Small intestine (tissue), 7 donors: ENCODE measurements around the gene USF1. TPM values are rescaled to one million over a fixed set of nuclear protein-coding genes. Genes with fewer than 3 reads are reported as not detected.

Source experiments
- DNase-seq, 2 donors: peaks; one replicate each; pipeline versions ENCODE4 v3.0.0 to v3.0.0-alpha.2; 2013
- FAIRE-seq: peaks from 2 replicates; lab custom pipeline; 2012; peaks lifted over from hg19 to GRCh38; lab: Jason Lieb, UNC
- H3K27ac ChIP-seq, 3 donors: one replicate each; pipeline ENCODE4 v1.5.1; 2013; ENCODE audit warnings: low read length in 2 of 3, mild to moderate bottlenecking in 2 of 3, control low read depth in 1 of 3, inconsistent platforms in 1 of 3, low read depth in 1 of 3, moderate library complexity in 1 of 3
- H3K27me3 ChIP-seq, 3 donors: one replicate each; pipeline ENCODE4 v1.6.1; 2013; ENCODE audit warnings: low read length in 3 of 3, inconsistent platforms in 1 of 3; ENCODE audit not compliant: control insufficient read depth in 3 of 3, insufficient read depth in 3 of 3
- H3K36me3 ChIP-seq, 3 donors: one replicate each; pipeline ENCODE4 v1.6.1; 2013; ENCODE audit warnings: low read length in 3 of 3, inconsistent platforms in 1 of 3, low read depth in 1 of 3, mild to moderate bottlenecking in 1 of 3, moderate library complexity in 1 of 3; ENCODE audit not compliant: control insufficient read depth in 3 of 3, insufficient read depth in 2 of 3
- H3K4me1 ChIP-seq, 3 donors: one replicate each; pipeline ENCODE4 v1.6.1; 2013; ENCODE audit warnings: low read length in 2 of 3, inconsistent platforms in 1 of 3, low read depth in 1 of 3, mild to moderate bottlenecking in 1 of 3, moderate library complexity in 1 of 3; ENCODE audit not compliant: control insufficient read depth in 3 of 3, insufficient read depth in 2 of 3
- H3K4me3 ChIP-seq, 3 donors: one replicate each; pipeline ENCODE4 v1.5.1; 2013; ENCODE audit warnings: low read length in 3 of 3, control low read depth in 1 of 3, inconsistent platforms in 1 of 3, low read depth in 1 of 3, mild to moderate bottlenecking in 1 of 3, moderate library complexity in 1 of 3
- H3K9me3 ChIP-seq, 2 donors: one replicate each; pipeline ENCODE4 v1.6.1; 2013; ENCODE audit warnings: low read depth in 1 of 2, low read length in 1 of 2; ENCODE audit not compliant: control insufficient read depth in 2 of 2, insufficient read depth in 1 of 2
- WGBS, 3 donors: extraction: QIAGEN DNeasy Blood & Tissue Kit; methylation state at CpG; one replicate each; pipeline ENCODE4 v1.1.7; 2013; 5-methylcytosine and 5-hydroxymethylcytosine counted together
- polyA plus RNA-seq, 4 donors: library from polyadenylated mRNA; stranded (reverse) in 3 of 4; unstranded in 1 of 4; fragments of 200-250 nt in 3 of 4; fragments of 120-200 nt in 1 of 4; gene quantifications; one replicate each; pipeline versions ENCODE4 v1.2.1 to v1.2.3, GENCODE V29; 2013
- donor health status: healthy with polysubstance abuse.
- donor health status: control.
- donor health status: control.
- donor health status: Bipolar disorder and iron deficiency.
- donor health status: healthy.

The USF1 gene
- polyA plus RNA-seq, 4 donors = 48.2 to 123 (median 84.8) TPM

DNA sequence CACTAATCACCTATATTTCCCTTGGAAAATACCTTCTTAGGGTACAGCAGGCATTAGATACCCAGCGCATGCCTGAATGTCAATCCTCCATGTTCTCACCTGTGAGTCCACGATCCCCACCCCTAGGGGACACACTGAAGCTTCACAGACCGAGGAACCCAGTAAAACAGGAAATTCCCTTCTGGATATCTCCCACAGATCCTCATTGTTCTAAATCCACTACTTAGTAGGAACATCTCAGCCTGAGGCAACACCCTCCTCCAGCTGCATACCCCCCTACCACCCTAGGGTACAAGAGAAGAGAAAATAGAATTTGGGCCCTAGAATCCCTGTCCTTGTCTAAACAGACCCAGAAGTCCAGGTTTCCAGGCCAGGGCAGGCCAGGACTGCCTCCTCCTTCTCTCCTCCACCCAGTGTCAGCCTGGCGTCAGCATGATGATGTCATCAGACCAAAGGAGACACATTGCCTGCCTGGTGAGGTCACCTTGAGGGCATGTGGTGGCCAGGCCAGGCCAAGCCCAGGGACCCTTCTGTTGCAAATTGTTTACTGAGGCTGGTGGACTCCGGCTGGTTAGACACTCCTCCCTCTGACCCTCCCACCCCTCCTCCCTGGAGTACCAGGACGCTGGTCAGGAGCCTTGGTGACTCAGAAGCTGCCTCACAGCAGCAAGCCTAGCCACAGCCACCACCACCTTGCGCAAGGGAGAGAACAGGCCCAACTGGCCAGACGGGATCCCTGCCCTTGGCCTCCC is 37.4 kb upstream of the USF1 start:
- H3K4me3 ChIP-seq = no peak overlapping the region
- no peak for FAIRE-seq
- DNase-seq = peak; percentile 78 to 93
- peak overlapping the region in 2 of 3 donors; percentile 22 to 56 for H3K27ac ChIP-seq
- 40 to 57% (median 49%) methylated on average over 7 to 8 of the region's 8 CpGs for WGBS, 3 donors
- peaks cover 0 to 8% (median 0%) of the 10 kb centered on the region in 3 donors for H3K27me3 ChIP-seq
- no peaks in the 10 kb centered on the region for H3K36me3 ChIP-seq
- peaks cover 0 to 26% (median 6%) of the 10 kb centered on the region in 3 donors for H3K4me1 ChIP-seq
- no peaks in the 10 kb centered on the region for H3K9me3 ChIP-seq

DNA sequence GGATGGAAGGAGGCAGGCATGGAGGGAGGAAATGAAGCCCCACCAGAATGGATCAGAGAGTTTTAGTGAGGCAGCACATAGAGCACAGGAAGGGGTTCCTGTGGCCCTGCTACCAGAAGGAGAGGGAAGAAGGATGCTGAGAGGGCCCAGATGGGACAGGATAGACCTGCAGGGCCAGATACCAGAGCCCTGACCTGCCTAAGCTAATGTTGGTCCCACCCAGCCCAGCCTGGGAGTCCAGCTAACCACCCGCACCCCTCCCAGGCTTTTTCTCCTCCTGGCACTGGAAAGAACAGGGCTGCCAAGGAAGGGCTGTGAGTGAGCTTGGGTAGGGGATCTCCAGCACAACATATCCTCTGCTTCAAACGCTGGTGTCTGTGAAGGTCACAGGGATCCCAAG is 36.7 kb upstream of the USF1 start:
- Histone ChIP-seq H3K36me3 (peaks cover 0 to under 1% (median 0%) of the 10 kb centered on the region in 3 donors), H3K27me3 (peaks cover 0 to 8% (median 0%) of the 10 kb centered on the region in 3 donors), H3K9me3 (no peaks in the 10 kb centered on the region), H3K4me1 (peaks cover 0 to 26% (median 6%) of the 10 kb centered on the region in 3 donors), H3K4me3 (no peak overlapping the region), H3K27ac (peak overlapping the region in 1 of 3 donors; percentile 56)
- DNase-seq (no peak), FAIRE-seq (no peak)
- 81 to 90% (median 86%) methylated on average over 2 of the region's 2 CpGs for WGBS, 3 donors

DNA sequence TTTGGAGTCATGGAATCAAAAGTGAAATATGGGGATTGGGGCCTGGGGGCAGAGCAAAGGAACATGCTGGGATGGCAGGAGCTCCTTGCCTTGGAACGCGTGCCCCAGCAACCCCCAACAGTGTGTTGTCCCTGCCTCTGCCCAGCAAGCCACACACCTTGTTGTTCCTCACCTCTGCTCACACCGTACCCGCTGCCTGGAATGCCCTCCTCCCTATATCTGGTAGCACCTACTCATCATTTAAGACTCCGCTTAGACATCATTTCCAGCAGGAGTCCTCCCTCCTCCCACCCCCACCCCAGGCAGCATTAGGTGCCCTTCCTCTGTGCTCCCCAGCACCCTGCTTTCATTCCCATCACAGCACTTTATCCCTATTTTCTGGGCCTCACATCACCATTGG is 35.7 kb upstream of the USF1 start:
- Histone ChIP-seq H3K27ac (no peak overlapping the region), H3K27me3 (peaks cover 0 to 8% (median 0%) of the 10 kb centered on the region in 3 donors), H3K4me3 (no peak overlapping the region), H3K9me3 (no peaks in the 10 kb centered on the region), H3K36me3 (peaks cover 0 to 3% (median 0%) of the 10 kb centered on the region in 3 donors), H3K4me1 (peaks cover 0 to 26% (median 6%) of the 10 kb centered on the region in 3 donors)
- no peak for FAIRE-seq
- WGBS, 3 donors = 74 to 78% (median 77%) methylated on average over 5 of the region's 5 CpGs
- no peak for DNase-seq

DNA sequence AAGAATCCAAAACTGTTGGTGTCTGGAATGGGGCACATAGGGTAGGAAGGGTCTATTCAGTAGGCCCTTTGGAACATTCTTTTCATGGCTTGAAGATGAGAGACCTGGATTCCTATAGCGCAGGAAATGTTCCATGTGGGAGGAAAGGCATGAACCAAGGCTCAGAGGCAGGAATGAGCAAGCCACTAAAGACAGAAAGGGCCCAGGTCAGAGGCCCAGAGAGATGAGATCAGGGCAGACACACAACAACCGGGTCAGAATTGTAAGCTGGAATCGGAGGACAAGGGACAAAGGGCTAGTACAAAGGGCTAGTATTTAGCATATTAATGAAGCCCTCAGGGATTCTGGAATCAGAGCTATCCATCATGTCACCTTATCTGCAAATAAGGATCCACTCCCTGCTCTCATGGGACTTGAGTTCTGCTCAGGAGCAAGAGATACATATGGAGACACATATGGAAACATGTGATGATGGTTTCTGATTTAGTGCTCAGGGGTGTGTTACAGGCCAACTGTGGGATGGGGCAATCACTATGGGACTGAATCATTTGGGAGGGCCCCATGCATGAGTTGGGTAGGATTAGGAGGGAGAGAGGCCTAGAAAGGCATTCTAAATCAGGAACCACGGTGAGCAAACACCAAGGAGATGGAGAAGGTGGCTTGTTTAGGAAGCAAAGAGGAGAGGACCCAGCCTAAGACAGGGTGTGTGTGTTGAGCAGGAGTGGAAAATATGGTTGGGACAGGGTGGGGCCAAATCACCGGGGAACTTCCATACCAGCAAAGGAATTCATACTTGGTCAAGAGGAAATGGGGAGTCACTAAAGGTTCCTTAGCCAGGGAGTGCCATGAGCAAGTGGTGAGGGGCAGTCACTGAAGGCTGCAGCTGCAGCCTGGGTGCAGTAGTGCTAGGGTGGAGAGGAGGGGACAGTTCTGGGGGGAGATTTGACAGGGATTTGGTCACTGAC is 34.9 kb upstream of the USF1 start:
- peaks cover 0 to 8% (median 0%) of the 10 kb centered on the region in 3 donors for H3K27me3 ChIP-seq
- H3K27ac ChIP-seq = no peak overlapping the region
- H3K4me1 ChIP-seq = peaks cover 0 to 22% (median 6%) of the 10 kb centered on the region in 3 donors
- no peaks in the 10 kb centered on the region for H3K9me3 ChIP-seq
- FAIRE-seq (no peak), DNase-seq (peak in 1 of 2 donors; percentile 32)
- H3K36me3 ChIP-seq = peaks cover 0 to 6% (median 0%) of the 10 kb centered on the region in 3 donors
- WGBS, 3 donors = 59 to 77% (median 72%) methylated on average over 5 of the region's 5 CpGs
- no peak overlapping the region for H3K4me3 ChIP-seq

DNA sequence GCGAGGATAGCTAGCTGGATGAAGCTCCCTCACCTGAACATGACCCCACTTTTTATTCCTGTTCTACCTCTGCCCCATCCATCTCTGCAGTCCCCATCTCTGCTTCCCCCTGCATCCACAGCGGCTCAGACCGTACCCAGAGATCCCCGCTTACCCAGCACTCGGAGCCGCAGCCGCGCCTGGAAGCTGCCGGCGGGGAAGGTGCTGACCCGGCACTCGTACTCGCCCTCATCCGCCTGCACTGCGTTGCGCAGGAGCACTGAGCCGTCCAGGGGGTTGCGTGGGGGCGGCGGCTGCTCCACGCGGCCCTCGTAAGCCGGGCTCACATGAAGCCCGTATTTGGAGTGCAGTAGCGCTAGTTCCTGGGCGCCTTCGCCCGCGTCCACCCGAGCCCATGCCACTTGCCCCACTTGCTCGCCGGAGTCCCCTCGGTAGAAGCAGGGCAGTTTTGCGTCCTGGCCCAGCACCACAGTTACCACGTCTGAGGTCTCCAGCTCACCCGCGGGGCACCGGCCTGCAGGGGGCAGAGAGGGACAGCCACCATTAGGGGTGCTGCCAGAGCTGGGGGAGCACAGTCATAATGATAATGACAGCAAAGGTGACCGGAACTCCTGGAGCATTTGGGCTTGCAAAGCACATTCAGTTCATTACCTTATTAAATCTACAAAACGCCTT is 33.8 kb upstream of the USF1 start:
- Histone ChIP-seq H3K36me3 (peaks cover 0 to 6% (median 0%) of the 10 kb centered on the region in 3 donors), H3K27me3 (peaks cover 0 to 8% (median 0%) of the 10 kb centered on the region in 3 donors), H3K4me1 (peaks cover 0 to 18% (median 6%) of the 10 kb centered on the region in 3 donors), H3K9me3 (no peaks in the 10 kb centered on the region), H3K4me3 (no peak overlapping the region), H3K27ac (no peak overlapping the region)
- no peak for DNase-seq
- WGBS, 3 donors = 71 to 94% (median 87%) methylated on average over 38 to 41 of the region's 41 CpGs
- no peak for FAIRE-seq

DNA sequence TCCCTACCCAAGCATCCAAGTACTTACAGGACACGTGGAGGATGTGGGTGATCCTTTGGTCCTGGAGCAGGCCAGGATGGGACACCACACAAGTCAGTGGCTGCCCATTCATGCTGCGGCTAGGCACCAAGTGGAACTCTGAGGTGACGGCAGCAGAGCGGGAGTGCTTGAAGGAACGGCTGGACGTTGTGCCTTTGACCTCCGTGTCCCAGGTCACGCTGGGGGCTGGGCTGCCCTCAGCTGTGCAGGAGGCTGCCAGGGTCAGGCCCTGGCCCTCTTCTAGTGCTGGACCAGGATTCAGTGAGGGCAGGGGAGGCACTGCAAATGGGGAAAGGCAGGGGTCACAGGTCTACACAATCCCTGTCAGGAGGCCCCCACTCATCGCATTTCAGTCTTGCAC is 31.6 kb upstream of the USF1 start:
- FAIRE-seq (no peak), DNase-seq (no peak)
- peaks cover 0 to 2% (median 0%) of the 10 kb centered on the region in 3 donors for H3K4me1 ChIP-seq
- H3K9me3 ChIP-seq = no peaks in the 10 kb centered on the region
- peaks cover 0 to 6% (median 0%) of the 10 kb centered on the region in 3 donors for H3K36me3 ChIP-seq
- no peak overlapping the region for H3K27ac ChIP-seq
- no peak overlapping the region for H3K4me3 ChIP-seq
- H3K27me3 ChIP-seq = peaks cover 0 to 8% (median 0%) of the 10 kb centered on the region in 3 donors
- WGBS, 3 donors = 80 to 96% (median 91%) methylated on average over 9 of the region's 9 CpGs

DNA sequence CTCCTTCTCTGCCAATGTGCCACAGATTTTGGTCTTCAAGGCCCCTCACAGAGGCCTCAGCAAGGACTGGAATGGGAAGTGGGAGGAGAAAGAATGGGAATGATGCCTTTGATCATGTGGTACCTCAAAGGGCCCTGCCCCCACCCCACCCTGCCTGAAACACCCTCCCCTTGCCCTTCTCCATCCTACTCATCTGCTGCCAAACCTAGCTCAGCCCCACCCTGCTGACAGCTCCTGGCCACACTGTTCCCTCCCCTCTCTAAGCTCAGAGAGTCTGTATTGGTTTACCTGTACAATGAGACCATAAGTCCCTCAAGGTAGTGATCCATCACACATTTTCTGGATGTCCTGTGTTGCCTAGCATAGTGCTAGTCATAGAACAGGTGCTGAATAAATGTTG is 30.6 kb upstream of the USF1 start:
- H3K4me3 ChIP-seq = no peak overlapping the region
- peaks cover 0 to 2% (median 0%) of the 10 kb centered on the region in 3 donors for H3K4me1 ChIP-seq
- no peak for FAIRE-seq
- H3K27me3 ChIP-seq = peaks cover 0 to 8% (median 0%) of the 10 kb centered on the region in 3 donors
- H3K9me3 ChIP-seq = no peaks in the 10 kb centered on the region
- H3K36me3 ChIP-seq = peaks cover 0 to 6% (median 0%) of the 10 kb centered on the region in 3 donors
- no peak overlapping the region for H3K27ac ChIP-seq
- DNase-seq = no peak
